ENCODE data around the gene ARID1A. TPM values are rescaled to one million over a fixed set of nuclear protein-coding genes. Genes with fewer than 3 reads are reported as not detected.
A peak's percentile ranks its signal among the peaks of the same experiment; 100 is the strongest.

ARID1A gene
- total RNA-seq, 1 donor from 2014 or later, result 85.1 TPM

GRCh38 chr1:26826261-26827105, 130.7 kb downstream of the ARID1A start, which contains the start of gene ZDHHC18:
Gene ZDHHC18 (plus strand): TSS chr1:26826688. CDS start chr1:26826805, 117 bp downstream.
- DNase-seq (ENCODE audit: low read depth), result peak; percentile 11
- H3K27ac Mint-ChIP-seq (ENCODE audit: unreplicated experiment), result peak within 1 kb of the TSS; percentile 87
- peaks cover 24% of the 10 kb centered on the region for H3K4me1 Mint-ChIP-seq (ENCODE audit: low read depth, unreplicated experiment)
- Histone ChIP-seq H3K36me3 (ENCODE audit: insufficient read depth, low read length) (peaks cover 3% of the 10 kb centered on the region), H3K27me3 (ENCODE audit: insufficient read depth, low read length) (no peaks in the 10 kb centered on the region), H3K4me3 (ENCODE audit: insufficient read depth, low read depth, low read length) (peak within 1 kb of the TSS; percentile 78), H3K9me3 (ENCODE audit: insufficient read depth, low read depth, low read length) (no peaks in the 10 kb centered on the region), H2AFZ (ENCODE audit: low read depth, low read length) (peak within 1 kb of the TSS; percentile 100), H3K4me1 (ENCODE audit: insufficient read depth, low read length) (peaks cover 6% of the 10 kb centered on the region), H3K4me2 (ENCODE audit: low read length) (peak within 1 kb of the TSS; percentile 100), H3K9ac (ENCODE audit: low read length) (peak within 1 kb of the TSS; percentile 84), H3K79me2 (ENCODE audit: insufficient read depth, low read length) (peaks cover 45% of the 10 kb centered on the region), H3K27ac (ENCODE audit: low read depth, low read length) (peak within 1 kb of the TSS; percentile 12), H4K20me1 (ENCODE audit: insufficient read depth, low read length) (peaks cover 42% of the 10 kb centered on the region)
- no peak for FAIRE-seq
- no peak for TF ChIP-seq CTCF (IDR thresholded peaks at IDR 0.05; ENCODE audit: insufficient read depth, low read depth, low read length)
- TF ChIP-seq EZH2 (IDR thresholded peaks at IDR 0.05; ENCODE audit: insufficient read depth, low read length), result no peak
- peak within 1 kb of the TSS; percentile 92 for H3K4me3 Mint-ChIP-seq (ENCODE audit: unreplicated experiment)
- H3K27me3 Mint-ChIP-seq (ENCODE audit: low read depth, unreplicated experiment), result no peaks in the 10 kb centered on the region
- peaks cover 6% of the 10 kb centered on the region for H3K36me3 Mint-ChIP-seq (ENCODE audit: low read depth, unreplicated experiment)
- peaks cover 4% of the 10 kb centered on the region for H3K9me3 Mint-ChIP-seq (ENCODE audit: unreplicated experiment)

- no peak overlapping the region for H3K27ac ChIP-seq (ENCODE audit: low read depth, low read length)
- no peak for FAIRE-seq
- no peak for TF ChIP-seq EZH2 (IDR thresholded peaks at IDR 0.05; ENCODE audit: insufficient read depth, low read length)
- TF ChIP-seq CTCF (IDR thresholded peaks at IDR 0.05; ENCODE audit: insufficient read depth, low read depth, low read length), result no peak
Measured at GRCh38 chr1:26827106-26827604, 131.3 kb downstream of the ARID1A start.

More at GRCh38 chr1:26827106-26827604, 131.3 kb downstream of the ARID1A start:
- H3K27me3 ChIP-seq (ENCODE audit: insufficient read depth, low read length), result no peaks in the 10 kb centered on the region
- no peaks in the 10 kb centered on the region for H3K9me3 ChIP-seq (ENCODE audit: insufficient read depth, low read depth, low read length)
- H2AFZ ChIP-seq (ENCODE audit: low read depth, low read length), result no peak overlapping the region
- peak overlapping the region; percentile 100 for H3K4me2 ChIP-seq (ENCODE audit: low read length)
- Mint-ChIP-seq H3K27me3 (ENCODE audit: low read depth, unreplicated experiment) (no peaks in the 10 kb centered on the region), H3K27ac (ENCODE audit: unreplicated experiment) (no peak overlapping the region), H3K36me3 (ENCODE audit: low read depth, unreplicated experiment) (peaks cover 8% of the 10 kb centered on the region), H3K4me1 (ENCODE audit: low read depth, unreplicated experiment) (peaks cover 24% of the 10 kb centered on the region), H3K9me3 (ENCODE audit: unreplicated experiment) (peaks cover 4% of the 10 kb centered on the region), H3K4me3 (ENCODE audit: unreplicated experiment) (peak overlapping the region; percentile 91)
- H3K36me3 ChIP-seq (ENCODE audit: insufficient read depth, low read length), result peaks cover 3% of the 10 kb centered on the region
- no peak for DNase-seq (ENCODE audit: low read depth)
- peak overlapping the region; percentile 84 for H3K9ac ChIP-seq (ENCODE audit: low read length)
- peaks cover 48% of the 10 kb centered on the region for H3K79me2 ChIP-seq (ENCODE audit: insufficient read depth, low read length)
- peaks cover 6% of the 10 kb centered on the region for H3K4me1 ChIP-seq (ENCODE audit: insufficient read depth, low read length)
- peaks cover 48% of the 10 kb centered on the region for H4K20me1 ChIP-seq (ENCODE audit: insufficient read depth, low read length)
- peak overlapping the region; percentile 64 for H3K4me3 ChIP-seq (ENCODE audit: insufficient read depth, low read depth, low read length)

Data from astrocyte (in vitro differentiated cells and primary cell).